HG03280 (cell line): ENCODE measurements around the gene SELENOM.

Source experiments
- ATAC-seq: cut with Tn5 transposase; IDR thresholded peaks from one replicate; pipeline ENCODE4 v1.9.1; 2021; ENCODE audit warnings: mild to moderate bottlenecking, moderate library complexity; ENCODE audit not compliant: unreplicated experiment

Gene SELENOM

GRCh38 chr22:31093086-31093850 is 14.1 kb downstream of the SELENOM start:
- ATAC-seq = no peak

- no peak for ATAC-seq
Observed at GRCh38 chr22:31092161-31092560, 15.2 kb downstream of the SELENOM start.

GRCh38 chr22:31091106-31091975 is 16.0 kb downstream of the SELENOM start:
- no peak for ATAC-seq

- no peak for ATAC-seq
Observed at GRCh38 chr22:31090217-31091085, 16.9 kb downstream of the SELENOM start.

GRCh38 chr22:31089160-31090100 is 17.9 kb downstream of the SELENOM start:
- no peak for ATAC-seq

- no peak for ATAC-seq
Observed at GRCh38 chr22:31088233-31088986, 19.0 kb downstream of the SELENOM start.

GRCh38 chr22:31087744-31088215 is 19.6 kb downstream of the SELENOM start:
- no peak for ATAC-seq

- no peak for ATAC-seq
Observed at GRCh38 chr22:31086703-31087330, 20.6 kb downstream of the SELENOM start.

GRCh38 chr22:31085928-31086327 is 21.4 kb downstream of the SELENOM start:
- no peak for ATAC-seq

- ATAC-seq = no peak
Observed at GRCh38 chr22:31085493-31085824, 21.9 kb downstream of the SELENOM start.

GRCh38 chr22:31084811-31085492 is 22.4 kb downstream of the SELENOM start:
- peak; percentile 68 for ATAC-seq

GRCh38 chr22:31083923-31084810 is 23.2 kb downstream of the SELENOM start:
- no peak for ATAC-seq

- ATAC-seq = no peak
Observed at GRCh38 chr22:31083377-31083768, 24.0 kb downstream of the SELENOM start.

GRCh38 chr22:31082606-31083376 is 24.6 kb downstream of the SELENOM start:
- no peak for ATAC-seq

GRCh38 chr22:31081963-31082605 is 25.3 kb downstream of the SELENOM start:
- ATAC-seq = no peak
